Measurements from ENCODE around the gene GRAMD4. TPM values are rescaled to one million over a fixed set of nuclear protein-coding genes. Genes with fewer than 3 reads are reported as not detected.

GRAMD4 gene
- polyA plus RNA-seq, 3 donors: 9.5 to 33.3 (median 12.6) TPM

- no peaks in the 10 kb centered on the region for H3K4me1 ChIP-seq (ENCODE audit: control insufficient read depth in 1 of 2, insufficient read depth in 2 of 2, low read length in 2 of 2)
- H3K27ac ChIP-seq (ENCODE audit: low read depth in 1 of 2, low read length in 2 of 2): no peak overlapping the region
- TF ChIP-seq CTCF (IDR thresholded peaks at IDR 0.05): no peak
- H3K27me3 Mint-ChIP-seq (ENCODE audit: low read depth in 3 of 3): no peaks in the 10 kb centered on the region
- intact Hi-C loops (cut with micrococcal nuclease): no loop called here
- peaks cover 84 to 96% of the 10 kb centered on the region in 2 donors for H3K36me3 Mint-ChIP-seq
- no peak overlapping the region for H3K4me2 ChIP-seq (replicated peaks; ENCODE audit: extremely low read depth, low read length, poor library complexity, severe bottlenecking)
- peaks cover 87 to 98% of the 10 kb centered on the region in 2 donors for H3K36me3 ChIP-seq (replicated peaks in 1 of 2; ENCODE audit: control insufficient read depth in 1 of 2, insufficient read depth in 2 of 2, low read length in 2 of 2)
- no peaks in the 10 kb centered on the region for H3K79me2 ChIP-seq (ENCODE audit: insufficient read depth, low read length)
- H3K27ac Mint-ChIP-seq: no peak overlapping the region
- peaks cover 31% of the 10 kb centered on the region for H4K20me1 ChIP-seq (ENCODE audit: insufficient read depth, low read length)
- H3K9me3 ChIP-seq (replicated peaks in 1 of 2; ENCODE audit: control insufficient read depth in 1 of 2, insufficient read depth in 1 of 2, low read length in 2 of 2): no peaks in the 10 kb centered on the region
- no peak for DNase-seq
- no peak overlapping the region for H2AFZ ChIP-seq (ENCODE audit: insufficient read depth, low read depth, low read length, poor library complexity, severe bottlenecking)
- no peaks in the 10 kb centered on the region for H3K9me3 Mint-ChIP-seq
- no peak overlapping the region for H3K4me3 ChIP-seq (replicated peaks in 1 of 3; ENCODE audit: low read depth in 2 of 3, low read length in 3 of 3)
- H3K4me3 Mint-ChIP-seq: no peak overlapping the region
- no peak overlapping the region for H3K9ac ChIP-seq (ENCODE audit: insufficient read depth, low read length, poor library complexity, severe bottlenecking)
- H3K27me3 ChIP-seq (ENCODE audit: control insufficient read depth in 2 of 2, insufficient read depth in 2 of 2, low read length in 2 of 2): no peaks in the 10 kb centered on the region
- 100% methylated on average over 10 of the region's 11 CpGs for WGBS (ENCODE audit: insufficient coverage)
- no peaks in the 10 kb centered on the region for H3K4me1 Mint-ChIP-seq
Observed at GRCh38 chr22:46696229-46696518, 76.0 kb downstream of the GRAMD4 start.

DNA sequence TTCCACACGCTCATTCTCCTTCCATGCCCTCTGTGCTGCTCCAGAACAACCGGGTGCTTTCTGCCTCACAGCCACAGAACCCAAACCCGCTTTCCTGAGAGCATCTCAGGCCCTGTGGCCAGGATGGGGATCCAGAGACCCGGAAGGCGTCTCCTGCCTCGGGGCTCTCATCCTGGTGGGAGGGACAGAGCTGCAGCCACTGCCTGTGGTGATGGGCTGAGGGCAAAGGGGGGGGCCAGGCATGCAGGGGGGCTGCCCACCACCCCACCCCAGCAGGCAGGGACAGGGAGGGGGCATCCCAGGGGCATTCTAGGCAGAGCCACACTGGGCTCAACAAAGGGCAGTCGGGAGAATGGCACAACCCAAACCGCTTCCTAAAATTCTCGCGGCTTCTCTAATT, 76.4 kb downstream of the GRAMD4 start:
- no peak overlapping the region for H3K27ac ChIP-seq (ENCODE audit: low read depth in 1 of 2, low read length in 2 of 2)
- no peak overlapping the region for H3K9ac ChIP-seq (ENCODE audit: insufficient read depth, low read length, poor library complexity, severe bottlenecking)
- Mint-ChIP-seq H3K27ac (peak overlapping the region in 2 of 7 donors; percentile 19 to 50), H3K4me3 (no peak overlapping the region), H3K36me3 (peaks cover 84 to 96% of the 10 kb centered on the region in 2 donors), H3K27me3 (ENCODE audit: low read depth in 3 of 3) (no peaks in the 10 kb centered on the region), H3K4me1 (no peaks in the 10 kb centered on the region), H3K9me3 (no peaks in the 10 kb centered on the region)
- H3K9me3 ChIP-seq (replicated peaks in 1 of 2; ENCODE audit: control insufficient read depth in 1 of 2, insufficient read depth in 1 of 2, low read length in 2 of 2): no peaks in the 10 kb centered on the region
- peaks cover 35% of the 10 kb centered on the region for H4K20me1 ChIP-seq (ENCODE audit: insufficient read depth, low read length)
- no peak overlapping the region for H3K4me2 ChIP-seq (replicated peaks; ENCODE audit: extremely low read depth, low read length, poor library complexity, severe bottlenecking)
- peaks cover 87 to 98% of the 10 kb centered on the region in 2 donors for H3K36me3 ChIP-seq (replicated peaks in 1 of 2; ENCODE audit: control insufficient read depth in 1 of 2, insufficient read depth in 2 of 2, low read length in 2 of 2)
- intact Hi-C loops (cut with micrococcal nuclease): no loop called here
- H3K79me2 ChIP-seq (ENCODE audit: insufficient read depth, low read length): no peaks in the 10 kb centered on the region
- no peak overlapping the region for H3K4me3 ChIP-seq (replicated peaks in 1 of 3; ENCODE audit: low read depth in 2 of 3, low read length in 3 of 3)
- no peak for DNase-seq
- no peaks in the 10 kb centered on the region for H3K4me1 ChIP-seq (ENCODE audit: control insufficient read depth in 1 of 2, insufficient read depth in 2 of 2, low read length in 2 of 2)
- H3K27me3 ChIP-seq (ENCODE audit: control insufficient read depth in 2 of 2, insufficient read depth in 2 of 2, low read length in 2 of 2): no peaks in the 10 kb centered on the region
- no peak for TF ChIP-seq CTCF (IDR thresholded peaks at IDR 0.05)
- H2AFZ ChIP-seq (ENCODE audit: insufficient read depth, low read depth, low read length, poor library complexity, severe bottlenecking): no peak overlapping the region
- 97% methylated on average over 9 of the region's 10 CpGs for WGBS (ENCODE audit: insufficient coverage)

All from CD14-positive monocyte (primary cell).